Fibroblast of skin of left quadriceps (primary cell): ENCODE results near the gene CDCA3.

Experiments
- DNase-seq, 2 experiments: peaks; one replicate each; pipeline ENCODE4 v3.0.0-alpha.2; 2013; ENCODE audit warnings: low read depth in 2 of 2

Gene CDCA3

GRCh38 chr12:6852651-6853354, 1.7 kb upstream of the CDCA3 start:
- DNase-seq = no peak

DNA sequence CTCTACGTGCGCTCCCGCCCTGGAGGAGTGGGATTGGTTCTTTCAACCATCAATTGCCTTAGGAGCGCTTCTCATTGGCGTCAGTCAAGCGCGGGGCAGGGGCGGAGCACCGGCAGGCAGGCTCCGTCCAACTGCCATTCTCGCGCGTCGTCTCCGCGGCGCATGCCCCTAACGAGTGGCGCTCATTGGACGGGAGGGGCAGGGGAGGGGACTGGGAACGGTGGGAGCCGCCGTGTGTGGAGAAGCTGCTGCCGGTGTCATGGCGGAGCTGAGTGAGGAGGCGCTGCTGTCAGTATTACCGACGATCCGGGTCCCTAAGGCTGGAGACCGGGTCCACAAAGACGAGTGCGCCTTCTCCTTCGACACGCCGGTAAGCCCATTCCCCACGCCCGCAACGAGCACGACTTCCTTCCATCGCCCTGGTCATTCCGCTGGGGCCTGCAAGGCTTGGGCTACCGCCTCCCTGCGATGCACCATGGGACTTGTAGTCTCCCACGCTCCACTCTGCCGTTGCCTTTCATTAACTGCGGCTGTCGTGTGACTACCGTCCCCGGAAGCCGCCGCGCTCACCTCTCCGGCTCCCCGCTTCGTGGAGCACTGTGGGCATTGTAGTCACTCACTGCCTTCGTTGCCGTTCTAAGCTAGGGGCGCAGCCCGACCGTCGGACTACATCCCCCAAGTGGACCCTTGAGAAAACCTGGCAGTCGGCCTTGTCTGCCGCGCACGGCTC, 1.0 kb upstream of the CDCA3 start, which contains the start of gene USP5:
TSS of gene USP5 (plus strand) at position 230 of the 730 bp plus-strand sequence. CDS start at position 260, 30 bp downstream.
- peak; percentile 99 for DNase-seq

DNA sequence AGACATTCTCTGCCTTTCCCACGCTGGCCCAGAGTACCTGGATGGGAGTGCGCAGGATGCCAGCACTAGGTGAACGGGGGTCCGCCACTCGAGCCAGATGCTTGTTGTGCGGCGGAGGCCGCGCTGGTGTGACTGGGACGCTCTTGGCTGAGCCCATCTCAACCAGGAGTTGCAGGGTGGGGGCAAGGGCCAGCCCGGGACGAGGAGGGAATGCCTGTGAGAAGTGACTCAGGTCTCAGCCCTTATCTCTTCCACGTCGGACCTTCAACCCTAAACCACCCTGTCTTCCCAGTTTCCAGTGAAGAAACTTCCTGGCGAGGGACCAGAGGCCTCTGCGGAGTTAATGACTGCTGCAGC, 312 bp downstream of the CDCA3 start:
- DNase-seq = no peak

GRCh38 chr12:6849976-6850560, 1.0 kb downstream of the CDCA3 start:
- DNase-seq = no peak

DNA sequence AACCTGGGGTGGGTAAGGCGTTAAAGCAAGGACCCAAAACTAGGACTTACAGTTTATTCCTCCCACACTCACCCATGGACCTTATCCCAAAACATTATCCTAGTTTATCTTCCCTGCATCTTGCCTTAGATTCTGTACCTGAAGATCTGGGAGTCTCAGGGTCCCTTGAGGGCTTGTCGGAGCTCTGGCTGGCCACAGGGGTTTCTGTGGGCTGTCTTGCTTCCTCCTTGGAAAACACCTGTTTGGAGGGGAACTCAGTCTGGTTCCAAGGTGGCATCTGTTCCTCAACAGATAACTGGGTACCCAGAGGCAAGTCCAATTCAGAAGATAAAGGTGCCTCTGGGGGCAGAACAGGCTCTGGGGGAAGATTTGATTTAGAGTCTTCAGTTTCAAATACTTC, 1.7 kb downstream of the CDCA3 start:
- no peak for DNase-seq

GRCh38 chr12:6847676-6848075, 3.4 kb downstream of the CDCA3 start:
- DNase-seq = no peak

- DNase-seq = no peak
Observed at GRCh38 chr12:6846316-6846869, 4.7 kb downstream of the CDCA3 start.

GRCh38 chr12:6845395-6845794, 5.7 kb downstream of the CDCA3 start:
- DNase-seq = no peak

DNA sequence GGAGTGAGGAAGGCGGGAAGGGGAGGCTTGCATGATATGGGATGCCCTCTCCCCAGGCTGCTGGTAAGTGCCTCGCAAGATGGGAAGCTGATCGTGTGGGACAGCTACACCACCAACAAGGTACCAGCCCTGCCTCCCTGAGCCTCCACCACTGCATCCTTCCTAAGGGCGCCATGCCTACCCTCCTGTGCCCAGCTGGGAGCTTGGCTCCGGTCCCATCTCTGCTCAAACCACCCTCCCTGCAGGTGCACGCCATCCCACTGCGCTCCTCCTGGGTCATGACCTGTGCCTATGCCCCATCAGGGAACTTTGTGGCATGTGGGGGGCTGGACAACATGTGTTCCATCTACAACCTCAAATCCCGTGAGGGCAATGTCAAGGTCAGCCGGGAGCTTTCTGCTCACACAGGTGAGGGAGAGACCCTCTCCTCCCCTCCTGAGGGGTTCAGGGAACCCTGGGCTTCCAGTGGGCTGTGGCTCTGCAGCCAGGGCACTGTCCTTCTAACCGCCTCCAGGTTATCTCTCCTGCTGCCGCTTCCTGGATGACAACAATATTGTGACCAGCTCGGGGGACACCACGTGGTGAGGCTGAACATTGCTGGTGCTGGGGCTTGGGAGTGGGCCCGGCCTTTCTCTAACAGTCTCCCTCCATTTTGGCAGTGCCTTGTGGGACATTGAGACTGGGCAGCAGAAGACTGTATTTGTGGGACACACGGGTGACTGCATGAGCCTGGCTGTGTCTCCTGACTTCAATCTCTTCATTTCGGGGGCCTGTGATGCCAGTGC, 7.8 kb downstream of the CDCA3 start:
- DNase-seq = no peak

- no peak for DNase-seq
Observed at GRCh38 chr12:6842075-6842474, 9.0 kb downstream of the CDCA3 start.

- no peak for DNase-seq
Observed at GRCh38 chr12:6840761-6841515, 10.1 kb downstream of the CDCA3 start, which contains the start of gene GNB3. Gene GNB3 (plus strand): TSS chr12:6840925. CDS start chr12:6841288, 363 bp downstream.

DNA sequence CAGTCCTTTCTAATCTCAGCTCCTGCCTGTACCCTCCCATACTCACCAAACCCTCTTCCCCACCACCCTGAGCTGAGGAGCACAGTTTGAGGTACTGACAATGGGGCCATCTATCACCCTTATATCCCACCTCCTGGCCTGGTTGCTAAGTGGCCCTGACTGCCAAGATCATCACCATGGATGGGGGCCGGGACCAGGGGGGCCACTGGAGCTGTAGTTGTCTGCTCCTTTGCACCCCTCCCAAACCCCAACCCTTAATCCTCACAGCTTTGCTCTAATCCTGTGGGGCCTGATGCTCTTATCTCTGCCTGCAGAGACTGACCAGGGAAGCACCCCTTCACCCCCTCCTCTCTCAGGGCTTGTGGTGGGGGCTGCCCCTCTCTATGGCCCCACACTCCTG, 10.8 kb downstream of the CDCA3 start:
- no peak for DNase-seq

DNA sequence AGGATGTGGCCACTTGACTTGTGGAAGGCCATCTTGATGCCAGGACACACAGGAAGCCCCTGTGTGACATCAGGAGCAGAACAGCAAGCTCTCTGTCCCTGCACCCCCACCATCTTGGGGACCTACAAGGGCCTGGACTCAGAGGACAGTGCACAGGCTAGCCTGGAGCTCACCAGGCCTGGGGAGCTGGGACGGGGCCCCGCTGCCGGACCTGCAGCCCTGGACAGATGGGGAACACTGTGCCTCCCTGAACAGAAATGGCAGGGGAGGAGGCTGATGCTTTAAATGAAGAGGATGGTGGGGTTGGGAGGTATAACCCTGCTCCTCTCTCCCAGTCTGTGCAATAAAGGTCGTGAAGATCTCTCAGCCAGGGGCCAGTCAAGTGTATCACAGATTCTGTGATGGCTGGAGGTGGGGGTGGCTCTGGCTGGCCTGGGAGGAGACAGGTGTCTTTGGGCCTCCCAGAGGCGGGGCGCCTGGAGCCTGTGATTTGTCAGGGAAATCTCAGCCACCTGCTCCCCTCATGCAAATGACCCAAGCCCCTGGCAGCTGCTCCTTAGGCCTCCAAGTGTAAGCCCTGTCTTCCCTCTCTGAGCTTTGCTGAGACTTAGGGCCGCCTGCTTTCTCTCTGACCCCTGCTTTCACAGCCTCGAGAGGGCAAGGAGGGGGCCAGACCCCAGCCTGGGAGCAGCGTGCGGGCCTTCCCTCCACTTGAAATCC, 11.4 kb downstream of the CDCA3 start:
- DNase-seq = no peak

DNA sequence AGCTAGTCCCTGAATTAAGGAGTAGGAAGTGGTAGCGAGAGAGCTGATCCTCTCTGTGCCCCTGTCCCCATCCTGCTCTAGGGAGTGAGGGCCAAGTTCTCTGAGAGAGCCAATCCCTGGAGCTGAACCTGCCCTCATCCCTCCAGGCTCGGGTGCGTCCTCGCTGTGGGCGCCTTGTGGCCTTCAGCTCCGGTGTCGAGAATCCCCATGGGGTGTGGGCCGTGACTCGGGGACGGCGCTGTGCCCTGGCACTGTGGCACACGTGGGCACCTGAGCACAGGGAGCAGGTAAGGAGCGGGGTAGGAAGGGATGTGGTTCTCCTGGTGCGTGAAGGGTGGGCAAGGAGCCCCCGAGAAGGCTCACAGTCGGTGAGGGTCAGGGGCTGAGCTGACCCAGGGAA, 12.2 kb downstream of the CDCA3 start:
- DNase-seq = no peak

- no peak for DNase-seq
Observed at GRCh38 chr12:6837370-6838060, 13.6 kb downstream of the CDCA3 start.

DNA sequence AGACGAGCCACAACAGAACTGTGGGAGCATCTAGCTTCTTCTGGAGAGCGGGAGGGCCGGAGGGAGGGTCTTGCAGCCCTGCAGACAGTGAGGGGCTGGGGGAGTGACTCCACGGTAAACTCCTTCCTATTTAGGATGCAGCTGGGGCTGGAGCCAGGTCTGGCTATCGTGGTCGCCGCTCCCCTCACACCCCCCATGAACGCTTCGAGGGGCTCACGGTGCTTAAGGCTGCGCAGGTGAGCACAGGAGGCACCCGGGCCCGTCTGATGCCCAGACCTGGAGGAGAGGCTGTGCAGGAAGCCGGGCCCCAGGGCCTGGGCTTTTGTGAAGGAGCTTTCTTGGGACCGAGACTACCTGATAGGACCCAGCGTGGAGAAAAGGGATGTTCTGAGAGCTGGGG, 14.2 kb downstream of the CDCA3 start:
- DNase-seq = no peak

GRCh38 chr12:6834873-6835272, 16.2 kb downstream of the CDCA3 start:
- no peak for DNase-seq

DNA sequence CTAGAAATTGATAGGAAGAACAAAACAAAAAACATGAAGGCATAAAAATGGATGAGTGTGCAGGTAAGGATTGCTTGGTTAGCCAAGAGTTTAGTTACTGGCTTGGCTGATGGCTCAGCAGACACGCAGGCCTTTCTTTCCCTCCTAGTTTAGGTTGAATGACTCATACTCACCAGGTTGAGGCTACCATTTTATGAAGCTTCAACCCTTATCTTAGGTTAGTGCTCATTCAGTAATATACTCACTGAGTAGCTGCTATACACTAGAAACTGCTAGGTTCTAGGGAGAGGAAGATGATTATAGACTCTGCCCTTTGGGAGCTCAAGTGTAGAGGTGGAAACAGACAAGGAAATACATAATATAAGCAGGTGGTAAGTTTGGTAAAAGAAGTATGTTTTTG, 16.8 kb downstream of the CDCA3 start:
- no peak for DNase-seq

- DNase-seq = no peak
Observed at GRCh38 chr12:6833189-6833890, 17.7 kb downstream of the CDCA3 start.
